Measurements from ENCODE around the gene CTPS1. TPM values are rescaled to one million over a fixed set of nuclear protein-coding genes. Genes with fewer than 3 reads are reported as not detected.
A peak's percentile ranks its signal among the peaks of the same experiment; 100 is the strongest.

The CTPS1 gene
- total RNA-seq, 1 donor from 2014 or later: 60.5 TPM

DNA sequence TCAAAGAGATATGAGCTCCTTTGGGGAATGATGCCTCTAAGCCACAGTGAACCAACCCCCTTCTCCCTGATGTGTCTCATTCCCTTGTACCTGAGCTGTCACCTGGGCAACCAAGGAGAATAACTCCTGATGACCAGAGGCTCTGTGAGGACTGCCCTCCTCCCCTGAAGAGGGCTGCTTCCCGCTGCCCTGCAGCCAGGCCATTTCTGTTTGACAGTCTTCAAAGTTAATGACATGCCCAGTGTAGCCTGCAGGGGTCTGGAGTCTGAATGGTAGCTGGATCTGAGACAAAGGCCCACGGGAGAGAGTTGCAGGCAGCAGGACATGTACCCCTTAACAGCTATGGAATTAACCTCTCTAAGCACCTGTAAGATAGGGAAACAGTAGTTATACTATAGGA, 45.5 kb downstream of the CTPS1 start:
- DNase-seq (ENCODE audit: extremely low spot score, unreplicated experiment): no peak
- H3K36me3 Mint-ChIP-seq: peaks cover 12% of the 10 kb centered on the region
- TF ChIP-seq, protein P1, sequence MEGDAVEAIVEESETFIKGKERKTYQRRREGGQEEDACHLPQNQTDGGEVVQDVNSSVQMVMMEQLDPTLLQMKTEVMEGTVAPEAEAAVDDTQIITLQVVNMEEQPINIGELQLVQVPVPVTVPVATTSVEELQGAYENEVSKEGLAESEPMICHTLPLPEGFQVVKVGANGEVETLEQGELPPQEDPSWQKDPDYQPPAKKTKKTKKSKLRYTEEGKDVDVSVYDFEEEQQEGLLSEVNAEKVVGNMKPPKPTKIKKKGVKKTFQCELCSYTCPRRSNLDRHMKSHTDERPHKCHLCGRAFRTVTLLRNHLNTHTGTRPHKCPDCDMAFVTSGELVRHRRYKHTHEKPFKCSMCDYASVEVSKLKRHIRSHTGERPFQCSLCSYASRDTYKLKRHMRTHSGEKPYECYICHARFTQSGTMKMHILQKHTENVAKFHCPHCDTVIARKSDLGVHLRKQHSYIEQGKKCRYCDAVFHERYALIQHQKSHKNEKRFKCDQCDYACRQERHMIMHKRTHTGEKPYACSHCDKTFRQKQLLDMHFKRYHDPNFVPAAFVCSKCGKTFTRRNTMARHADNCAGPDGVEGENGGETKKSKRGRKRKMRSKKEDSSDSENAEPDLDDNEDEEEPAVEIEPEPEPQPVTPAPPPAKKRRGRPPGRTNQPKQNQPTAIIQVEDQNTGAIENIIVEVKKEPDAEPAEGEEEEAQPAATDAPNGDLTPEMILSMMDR (conservative IDR thresholded peaks at IDR 0.05): peak; percentile 49
- H3K4me1 Mint-ChIP-seq (ENCODE audit: unreplicated experiment): peaks cover 19% of the 10 kb centered on the region
- no peak overlapping the region for H3K4me3 Mint-ChIP-seq
- no peaks in the 10 kb centered on the region for H3K9me3 Mint-ChIP-seq
- no peaks in the 10 kb centered on the region for H3K27me3 Mint-ChIP-seq
- no peak overlapping the region for H3K27ac Mint-ChIP-seq

DNA sequence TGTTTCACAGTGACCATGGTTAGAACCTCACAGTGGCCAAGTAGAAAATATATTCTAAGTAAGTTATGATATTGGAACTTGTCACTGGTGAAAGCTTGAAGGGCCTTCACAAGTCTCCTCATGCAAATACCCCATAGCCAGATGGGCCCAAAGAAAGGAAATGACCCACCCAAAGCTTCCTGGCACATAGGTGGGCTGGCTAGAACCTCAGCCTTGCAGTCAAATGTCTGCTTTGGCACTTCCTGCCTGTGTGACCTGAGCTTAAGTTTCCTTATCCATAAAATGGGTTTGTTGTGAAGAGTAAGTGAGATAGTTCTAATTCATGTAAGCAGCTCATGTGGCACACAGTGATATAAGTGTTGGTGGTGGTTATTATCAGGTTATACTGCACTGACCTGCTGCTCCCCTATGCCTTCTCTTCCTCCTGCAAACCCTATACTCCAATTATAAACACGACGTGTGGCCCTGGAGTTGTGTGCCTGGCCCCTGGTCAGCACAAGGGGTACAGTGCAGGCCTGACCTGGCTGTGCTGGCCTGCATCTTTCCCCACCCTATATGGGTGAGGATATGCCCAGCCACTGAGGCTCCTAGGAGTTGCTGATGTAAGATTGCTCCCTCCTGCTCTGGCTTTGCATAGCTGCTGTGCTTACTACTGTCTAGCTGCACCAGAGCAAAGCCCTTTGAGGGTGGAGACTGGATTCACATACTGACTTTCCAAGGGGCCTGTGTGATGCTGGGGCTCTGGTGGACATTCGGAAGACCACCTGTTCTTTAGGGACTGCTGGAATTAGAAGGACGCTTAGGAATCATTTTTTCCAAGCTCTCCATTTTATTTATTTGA, 46.7 kb downstream of the CTPS1 start:
- Mint-ChIP-seq H3K4me3 (no peak overlapping the region), H3K27ac (no peak overlapping the region), H3K36me3 (peaks cover 19% of the 10 kb centered on the region), H3K9me3 (no peaks in the 10 kb centered on the region), H3K4me1 (ENCODE audit: unreplicated experiment) (peaks cover 19% of the 10 kb centered on the region), H3K27me3 (no peaks in the 10 kb centered on the region)
- TF ChIP-seq, protein P1 (conservative IDR thresholded peaks at IDR 0.05): no peak
- no peak for DNase-seq (ENCODE audit: extremely low spot score, unreplicated experiment)

DNA sequence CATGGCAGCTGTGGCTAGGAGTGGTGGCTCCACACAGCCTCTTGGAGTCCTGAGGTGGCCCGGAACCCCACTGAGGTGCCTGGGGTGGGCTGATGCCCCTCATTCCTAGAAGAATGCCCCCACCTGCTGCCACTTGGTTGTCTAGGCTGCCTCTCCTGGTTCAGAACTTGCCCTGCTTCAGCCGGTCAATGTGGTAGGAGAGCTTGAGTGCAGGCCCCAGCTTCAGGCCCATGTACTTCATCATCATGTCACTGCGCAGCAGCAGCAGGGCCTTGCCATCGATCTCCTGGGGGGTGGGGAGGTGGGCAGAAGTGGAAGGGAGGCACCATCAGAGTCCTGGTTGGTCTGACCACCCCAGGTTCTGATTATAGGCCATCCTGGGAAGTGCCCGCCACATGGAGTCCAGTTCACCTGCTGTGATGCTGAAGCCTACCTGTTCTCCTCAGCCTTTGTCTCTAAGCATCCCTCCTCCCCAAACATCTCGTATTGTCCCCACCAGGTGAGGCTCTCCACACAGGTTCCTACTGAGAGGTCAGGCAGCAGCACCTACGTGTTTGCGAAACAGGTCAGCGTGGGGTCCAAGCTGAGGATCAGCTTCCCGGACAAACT, 48.6 kb downstream of the CTPS1 start:
- Mint-ChIP-seq H3K4me3 (no peak overlapping the region), H3K4me1 (ENCODE audit: unreplicated experiment) (peaks cover 11% of the 10 kb centered on the region), H3K36me3 (peaks cover 27% of the 10 kb centered on the region), H3K27ac (no peak overlapping the region), H3K9me3 (no peaks in the 10 kb centered on the region), H3K27me3 (no peaks in the 10 kb centered on the region)
- TF ChIP-seq, protein P1 (conservative IDR thresholded peaks at IDR 0.05): no peak
- no peak for DNase-seq (ENCODE audit: extremely low spot score, unreplicated experiment)

DNA sequence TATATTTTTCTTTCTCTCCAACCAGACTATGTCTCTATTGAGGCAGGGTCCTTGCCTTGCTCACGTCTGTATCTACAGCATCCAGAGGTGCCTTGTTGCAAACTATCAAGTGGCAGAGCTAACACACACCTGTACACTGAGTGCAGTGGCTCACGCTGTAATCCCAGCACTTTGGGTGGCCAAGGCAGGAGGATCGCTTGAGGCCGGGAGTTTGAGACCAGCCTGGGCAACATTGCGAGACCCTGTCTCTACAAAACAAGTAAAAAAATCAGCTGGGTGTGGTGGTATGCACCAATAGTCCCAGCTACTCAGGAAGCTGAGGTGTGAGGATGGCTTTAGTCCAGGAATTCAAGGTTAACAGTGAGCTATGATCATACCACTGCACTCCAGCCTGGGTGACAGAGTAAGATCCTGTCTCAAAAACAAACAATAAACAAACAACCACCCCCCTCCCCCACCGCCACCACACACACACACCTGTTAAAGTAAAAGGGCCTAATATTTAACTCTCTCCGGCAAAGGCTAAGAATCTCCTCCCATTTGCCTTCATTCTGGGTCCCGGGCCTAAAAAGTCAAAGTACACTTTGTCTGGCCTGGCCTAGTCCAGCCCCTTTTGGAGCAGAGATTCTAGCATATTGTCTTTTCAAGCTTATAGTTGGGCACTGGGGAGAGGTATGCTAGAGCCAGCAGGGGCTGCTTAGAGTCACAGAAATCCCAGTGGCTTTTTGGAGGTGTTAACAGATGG, 51.5 kb downstream of the CTPS1 start:
- no peak for DNase-seq (ENCODE audit: extremely low spot score, unreplicated experiment)
- no peak overlapping the region for H3K4me3 Mint-ChIP-seq
- TF ChIP-seq, protein P1 (conservative IDR thresholded peaks at IDR 0.05): no peak
- no peaks in the 10 kb centered on the region for H3K4me1 Mint-ChIP-seq (ENCODE audit: unreplicated experiment)
- no peaks in the 10 kb centered on the region for H3K27me3 Mint-ChIP-seq
- H3K9me3 Mint-ChIP-seq: no peaks in the 10 kb centered on the region
- H3K27ac Mint-ChIP-seq: no peak overlapping the region
- peaks cover 34% of the 10 kb centered on the region for H3K36me3 Mint-ChIP-seq

DNA sequence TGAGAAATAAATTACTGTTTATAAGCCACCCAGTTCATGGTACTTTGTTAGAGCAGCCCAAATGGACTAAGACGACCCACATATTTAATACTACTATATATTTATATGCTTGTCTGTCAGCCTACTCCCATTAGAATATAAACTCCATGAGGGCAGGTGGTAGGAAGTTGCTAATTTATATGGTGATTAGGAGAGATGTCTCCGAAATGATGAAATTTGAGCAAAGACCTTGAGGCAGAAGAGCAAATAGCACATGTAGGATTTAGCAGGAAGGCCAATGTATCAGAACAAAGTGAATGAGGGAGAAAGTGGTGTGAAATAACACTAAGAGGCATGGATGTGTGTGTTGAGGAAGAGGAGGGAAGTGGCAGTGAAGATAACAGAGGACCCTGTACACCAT, 52.7 kb downstream of the CTPS1 start:
- Mint-ChIP-seq H3K4me3 (no peak overlapping the region), H3K36me3 (peaks cover 31% of the 10 kb centered on the region), H3K27ac (no peak overlapping the region), H3K27me3 (no peaks in the 10 kb centered on the region), H3K9me3 (no peaks in the 10 kb centered on the region), H3K4me1 (ENCODE audit: unreplicated experiment) (no peaks in the 10 kb centered on the region)
- TF ChIP-seq, protein P1 (conservative IDR thresholded peaks at IDR 0.05): no peak
- DNase-seq (ENCODE audit: extremely low spot score, unreplicated experiment): no peak

Data from type B pancreatic cell (in vitro differentiated cells).